ENCODE data around the gene NGRN. TPM values are rescaled to one million over a fixed set of nuclear protein-coding genes. Genes with fewer than 3 reads are reported as not detected.
A peak's percentile ranks its signal among the peaks of the same experiment; 100 is the strongest.

NGRN gene
- total and polyA plus RNA-seq, 7 donors: 188 to 298 (median 212) TPM

DNA sequence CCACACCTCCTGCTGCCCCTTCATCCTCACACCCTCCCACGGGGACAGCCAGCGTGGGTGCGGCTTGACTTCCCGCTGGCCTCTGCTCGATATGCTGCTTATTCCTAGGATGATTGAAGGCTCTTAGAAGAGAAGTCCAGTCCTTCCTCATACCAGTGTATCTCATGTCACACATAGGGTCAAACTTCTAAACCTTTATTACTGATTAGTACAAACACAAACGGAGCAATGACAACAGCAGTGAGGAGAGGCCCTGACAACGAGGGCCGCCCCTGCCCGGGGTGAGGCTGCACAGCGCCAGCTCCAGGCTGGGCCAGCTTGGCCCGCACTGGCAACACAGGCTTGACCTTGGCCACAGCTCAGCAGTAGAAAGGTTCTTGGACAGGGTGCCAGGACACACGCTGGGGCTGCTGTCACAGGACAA, 35.4 kb upstream of the NGRN start:
- peak overlapping the region; percentile 11 for H3K4me3 ChIP-seq
- no peaks in the 10 kb centered on the region for H3K27me3 ChIP-seq (ENCODE audit: insufficient read depth in 3 of 3, low read length in 2 of 3)
- ATAC-seq: peak; percentile 21 to 50 (median 38)
- H3K9me3 ChIP-seq: no peaks in the 10 kb centered on the region
- intact Hi-C loops (cut with DNase I): no loop called here
- peak; percentile 46 to 80 for DNase-seq
- H3K27ac ChIP-seq: peak overlapping the region; percentile 60
- WGBS, 3 donors: 26 to 38% (median 36%) methylated on average over 12 of the region's 12 CpGs
- TF ChIP-seq, protein P1, sequence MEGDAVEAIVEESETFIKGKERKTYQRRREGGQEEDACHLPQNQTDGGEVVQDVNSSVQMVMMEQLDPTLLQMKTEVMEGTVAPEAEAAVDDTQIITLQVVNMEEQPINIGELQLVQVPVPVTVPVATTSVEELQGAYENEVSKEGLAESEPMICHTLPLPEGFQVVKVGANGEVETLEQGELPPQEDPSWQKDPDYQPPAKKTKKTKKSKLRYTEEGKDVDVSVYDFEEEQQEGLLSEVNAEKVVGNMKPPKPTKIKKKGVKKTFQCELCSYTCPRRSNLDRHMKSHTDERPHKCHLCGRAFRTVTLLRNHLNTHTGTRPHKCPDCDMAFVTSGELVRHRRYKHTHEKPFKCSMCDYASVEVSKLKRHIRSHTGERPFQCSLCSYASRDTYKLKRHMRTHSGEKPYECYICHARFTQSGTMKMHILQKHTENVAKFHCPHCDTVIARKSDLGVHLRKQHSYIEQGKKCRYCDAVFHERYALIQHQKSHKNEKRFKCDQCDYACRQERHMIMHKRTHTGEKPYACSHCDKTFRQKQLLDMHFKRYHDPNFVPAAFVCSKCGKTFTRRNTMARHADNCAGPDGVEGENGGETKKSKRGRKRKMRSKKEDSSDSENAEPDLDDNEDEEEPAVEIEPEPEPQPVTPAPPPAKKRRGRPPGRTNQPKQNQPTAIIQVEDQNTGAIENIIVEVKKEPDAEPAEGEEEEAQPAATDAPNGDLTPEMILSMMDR (IDR thresholded peaks at IDR 0.05): no peak
- peaks cover 39% of the 10 kb centered on the region for H3K4me1 ChIP-seq
- peaks cover 4 to 61% of the 10 kb centered on the region in 2 donors for H3K36me3 ChIP-seq (ENCODE audit: insufficient read depth in 1 of 2, low read depth in 1 of 2)

DNA sequence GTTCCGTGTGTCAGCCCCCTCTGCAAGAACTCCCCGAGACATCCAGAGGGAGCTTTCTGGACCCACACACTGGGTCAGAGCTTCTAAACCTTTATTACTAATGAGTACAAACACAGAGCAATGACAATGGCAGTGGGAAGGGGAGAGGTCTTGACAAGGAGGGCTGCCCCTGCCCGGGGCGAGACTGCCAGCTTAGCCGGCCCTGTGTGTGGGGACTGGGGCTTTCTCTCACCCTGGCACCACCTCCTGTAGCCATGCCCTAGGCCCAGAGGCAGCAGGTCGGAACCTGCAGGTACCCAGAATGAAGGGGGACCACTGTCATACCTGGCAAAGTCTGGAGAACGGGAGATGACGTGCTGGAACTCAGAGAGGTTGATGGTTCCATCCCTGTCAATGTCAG, 34.9 kb upstream of the NGRN start:
- intact Hi-C loops (cut with DNase I): no loop called here
- H3K4me1 ChIP-seq: peaks cover 39% of the 10 kb centered on the region

DNA sequence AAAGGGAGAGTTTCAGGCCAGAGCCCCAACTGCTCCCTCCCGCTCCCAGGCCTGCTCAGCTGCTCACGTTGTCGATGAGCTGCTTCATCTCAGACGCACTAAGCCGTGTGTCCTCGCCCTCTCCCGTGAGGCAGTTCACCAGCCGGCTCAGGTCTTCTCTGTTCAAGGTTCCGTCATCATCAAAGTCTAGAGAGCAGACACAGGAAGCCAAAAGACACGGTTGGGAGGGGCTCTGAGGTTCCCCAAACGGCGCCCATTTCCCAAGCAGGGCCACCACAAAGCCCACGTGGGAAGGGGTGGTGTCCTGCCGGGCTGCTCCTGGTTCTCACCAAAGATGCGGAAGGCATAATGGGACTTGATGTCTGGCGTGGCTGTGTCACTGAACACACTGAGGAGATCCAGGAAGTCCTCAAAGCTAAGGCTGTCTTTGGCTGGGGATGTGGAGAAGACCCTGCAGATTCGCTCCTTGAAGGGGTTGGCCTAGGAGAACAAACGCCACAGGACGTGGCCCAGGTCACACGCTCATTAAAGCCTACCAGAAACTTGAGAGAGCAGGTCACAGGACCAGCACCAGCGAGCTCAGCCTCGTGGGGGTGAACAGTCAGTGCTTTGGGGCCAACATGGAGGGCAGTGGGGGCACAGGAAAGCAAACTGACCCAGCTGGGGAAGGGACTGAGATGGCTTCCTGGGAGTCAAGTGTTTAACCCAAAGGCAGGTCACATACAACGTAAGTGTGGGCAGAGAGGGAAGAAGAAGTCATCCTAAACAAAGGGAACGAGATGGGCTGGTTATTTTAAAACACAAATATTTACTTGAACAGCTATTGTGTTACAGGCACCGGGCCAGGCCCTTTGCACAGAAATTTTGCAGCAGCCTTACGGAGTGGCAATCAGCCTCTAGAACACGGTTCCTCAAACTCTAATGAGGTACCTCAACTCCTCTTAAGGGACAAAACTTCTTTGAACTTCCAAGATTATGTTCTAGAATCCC, 34.1 kb upstream of the NGRN start:
- Histone ChIP-seq H3K9me3 (no peaks in the 10 kb centered on the region), H3K4me1 (peaks cover 39% of the 10 kb centered on the region), H3K27me3 (ENCODE audit: insufficient read depth in 3 of 3, low read length in 2 of 3) (no peaks in the 10 kb centered on the region), H3K4me3 (no peak overlapping the region), H3K27ac (peak overlapping the region; percentile 60), H3K36me3 (ENCODE audit: insufficient read depth in 1 of 2, low read depth in 1 of 2) (peaks cover 4 to 57% of the 10 kb centered on the region in 2 donors)
- WGBS, 3 donors: 64 to 80% (median 65%) methylated on average over 27 of the region's 27 CpGs
- DNase-seq: no peak
- no peak for ATAC-seq
- intact Hi-C loops (cut with DNase I): no loop called here
- TF ChIP-seq, protein P1 (IDR thresholded peaks at IDR 0.05): no peak

More for the DNA sequence above, 34.9 kb upstream of the NGRN start:
- ATAC-seq (no peak), DNase-seq (no peak)
- Histone ChIP-seq H3K27me3 (ENCODE audit: insufficient read depth in 3 of 3, low read length in 2 of 3) (no peaks in the 10 kb centered on the region), H3K9me3 (no peaks in the 10 kb centered on the region), H3K27ac (peak overlapping the region; percentile 60), H3K36me3 (ENCODE audit: insufficient read depth in 1 of 2, low read depth in 1 of 2) (peaks cover 4 to 57% of the 10 kb centered on the region in 2 donors), H3K4me3 (peak overlapping the region; percentile 11)
- WGBS, 3 donors: 76 to 81% (median 76%) methylated on average over 8 of the region's 8 CpGs
- TF ChIP-seq, protein P1 (IDR thresholded peaks at IDR 0.05): no peak

DNA sequence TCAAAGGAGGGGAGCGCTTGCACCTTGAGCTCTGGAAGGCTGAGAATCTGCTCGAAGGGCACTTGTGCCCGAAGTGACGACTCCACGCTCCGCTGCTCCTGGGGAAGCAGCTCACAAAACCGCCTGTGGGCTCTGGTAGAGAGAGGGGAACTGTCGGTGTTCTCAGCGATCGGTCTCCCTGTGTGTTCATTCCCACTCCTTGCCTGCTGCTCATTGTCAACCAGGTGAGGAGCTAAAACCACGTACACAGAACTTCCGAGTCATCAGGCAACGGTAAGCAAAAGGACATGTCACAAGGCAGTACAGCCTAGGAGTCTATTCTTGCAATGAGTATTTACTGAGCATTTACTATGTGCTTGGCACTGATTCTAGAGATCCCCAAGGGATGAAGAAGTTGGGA, 33.3 kb upstream of the NGRN start:
- Histone ChIP-seq H3K4me3 (no peak overlapping the region), H3K4me1 (peaks cover 39% of the 10 kb centered on the region), H3K27ac (peak overlapping the region; percentile 94), H3K27me3 (ENCODE audit: insufficient read depth in 3 of 3, low read length in 2 of 3) (no peaks in the 10 kb centered on the region), H3K36me3 (ENCODE audit: insufficient read depth in 1 of 2, low read depth in 1 of 2) (peaks cover 4 to 57% of the 10 kb centered on the region in 2 donors), H3K9me3 (no peaks in the 10 kb centered on the region)
- no peak for DNase-seq
- no peak for ATAC-seq
- intact Hi-C loops (cut with DNase I): no loop called here
- 87 to 93% (median 87%) methylated on average over 13 of the region's 13 CpGs for WGBS, 3 donors
- TF ChIP-seq, protein P1 (IDR thresholded peaks at IDR 0.05): no peak

All from psoas muscle (tissue), 8 donors.